Uterus (tissue), 2 donors: ENCODE measurements around the gene DUOX2.

Experiments
- POLR2A ChIP-seq, 2 donors: fragments of 450-650 bp; IDR thresholded peaks; one replicate each; pipeline ENCODE4 v1.6.1; 2016; ENCODE audit warnings: antibody characterized with exemption in 2 of 2, mild to moderate bottlenecking in 1 of 2, moderate library complexity in 1 of 2
- TF ChIP-seq, protein P1 (sequence below), 4 experiments: fragments of 200-600 bp in 2 of 4; fragments of 450-650 bp in 2 of 4; sonication (generic) in 2 of 4; IDR thresholded peaks; one replicate each; pipeline ENCODE4 v1.5.1; 2016 to 2019; ENCODE audit warnings: antibody characterized with exemption in 4 of 4, mild to moderate bottlenecking in 2 of 4, moderate library complexity in 1 of 4

- TF ChIP-seq, protein P1, sequence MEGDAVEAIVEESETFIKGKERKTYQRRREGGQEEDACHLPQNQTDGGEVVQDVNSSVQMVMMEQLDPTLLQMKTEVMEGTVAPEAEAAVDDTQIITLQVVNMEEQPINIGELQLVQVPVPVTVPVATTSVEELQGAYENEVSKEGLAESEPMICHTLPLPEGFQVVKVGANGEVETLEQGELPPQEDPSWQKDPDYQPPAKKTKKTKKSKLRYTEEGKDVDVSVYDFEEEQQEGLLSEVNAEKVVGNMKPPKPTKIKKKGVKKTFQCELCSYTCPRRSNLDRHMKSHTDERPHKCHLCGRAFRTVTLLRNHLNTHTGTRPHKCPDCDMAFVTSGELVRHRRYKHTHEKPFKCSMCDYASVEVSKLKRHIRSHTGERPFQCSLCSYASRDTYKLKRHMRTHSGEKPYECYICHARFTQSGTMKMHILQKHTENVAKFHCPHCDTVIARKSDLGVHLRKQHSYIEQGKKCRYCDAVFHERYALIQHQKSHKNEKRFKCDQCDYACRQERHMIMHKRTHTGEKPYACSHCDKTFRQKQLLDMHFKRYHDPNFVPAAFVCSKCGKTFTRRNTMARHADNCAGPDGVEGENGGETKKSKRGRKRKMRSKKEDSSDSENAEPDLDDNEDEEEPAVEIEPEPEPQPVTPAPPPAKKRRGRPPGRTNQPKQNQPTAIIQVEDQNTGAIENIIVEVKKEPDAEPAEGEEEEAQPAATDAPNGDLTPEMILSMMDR (IDR thresholded peaks at IDR 0.05), result no peak
- no peak for TF ChIP-seq POLR2A (IDR thresholded peaks at IDR 0.05)
Measured at GRCh38 chr15:45146405-45146804, 32.4 kb upstream of the DUOX2 start.
